ENCODE measurements around the gene POMT1.

Gene POMT1

GRCh38 chr9:131475111-131475955 lies 27.4 kb upstream of the POMT1 start:
- no peaks in the 10 kb centered on the region for H3K9me3 ChIP-seq (replicated peaks; ENCODE audit: insufficient read depth, low read length)
- H3K4me1 ChIP-seq (ENCODE audit: low read length), result peaks cover 15% of the 10 kb centered on the region
- DNase-seq, result no peak
- H3K4me2 ChIP-seq (ENCODE audit: low read depth, low read length), result no peak overlapping the region
- H3K79me2 ChIP-seq (ENCODE audit: low read length), result peaks cover 86% of the 10 kb centered on the region
- no peaks in the 10 kb centered on the region for H3K27me3 ChIP-seq (replicated peaks; ENCODE audit: insufficient read depth, low read length)
- no peaks in the 10 kb centered on the region; the same call in 1 of the 2 replicates for H4K20me1 ChIP-seq (ENCODE audit: insufficient read depth, low read length)
- no peaks in the 10 kb centered on the region for H3K9me2 ChIP-seq (replicated peaks; ENCODE audit: insufficient read depth, low read length)
- no peak overlapping the region for H3K27ac ChIP-seq (ENCODE audit: low read length)
- no peak overlapping the region for H2AFZ ChIP-seq (ENCODE audit: low read length)
- H3K9ac ChIP-seq (ENCODE audit: low read length), result no peak overlapping the region
- TF ChIP-seq EZH2phosphoT487 (IDR thresholded peaks at IDR 0.05; ENCODE audit: low read length), result no peak
- no peak for TF ChIP-seq EZH2 (optimal IDR thresholded peaks at IDR 0.05; ENCODE audit: low read depth, low read length)
- no peak for TF ChIP-seq CTCF (IDR thresholded peaks at IDR 0.05; ENCODE audit: low read length)
- H3F3A ChIP-seq (ENCODE audit: insufficient read depth, low read length), result peaks cover 10% of the 10 kb centered on the region
- H3K36me3 ChIP-seq (replicated peaks; ENCODE audit: insufficient read depth, low read length), result peaks cover 20% of the 10 kb centered on the region
- no peak overlapping the region for H3K4me3 ChIP-seq (ENCODE audit: low read length)

- no peaks in the 10 kb centered on the region for H3K9me2 ChIP-seq (replicated peaks; ENCODE audit: insufficient read depth, low read length)
- no peak overlapping the region for H2AFZ ChIP-seq (ENCODE audit: low read length)
- no peak for DNase-seq
- peaks cover 16% of the 10 kb centered on the region for H3K4me1 ChIP-seq (ENCODE audit: low read length)
- H3K9me3 ChIP-seq (replicated peaks; ENCODE audit: insufficient read depth, low read length), result no peaks in the 10 kb centered on the region
- no peak overlapping the region for H3K9ac ChIP-seq (ENCODE audit: low read length)
- peaks cover 20% of the 10 kb centered on the region for H3K36me3 ChIP-seq (replicated peaks; ENCODE audit: insufficient read depth, low read length)
- H4K20me1 ChIP-seq (ENCODE audit: insufficient read depth, low read length), result no peaks in the 10 kb centered on the region; the same call in 1 of the 2 replicates
- H3F3A ChIP-seq (ENCODE audit: insufficient read depth, low read length), result peaks cover 10% of the 10 kb centered on the region
- no peaks in the 10 kb centered on the region for H3K27me3 ChIP-seq (replicated peaks; ENCODE audit: insufficient read depth, low read length)
- no peak overlapping the region for H3K4me3 ChIP-seq (ENCODE audit: low read length)
- TF ChIP-seq CTCF (IDR thresholded peaks at IDR 0.05; ENCODE audit: low read length) (peak; percentile 25), EZH2phosphoT487 (IDR thresholded peaks at IDR 0.05; ENCODE audit: low read length) (no peak), EZH2 (optimal IDR thresholded peaks at IDR 0.05; ENCODE audit: low read depth, low read length) (no peak)
- H3K27ac ChIP-seq (ENCODE audit: low read length), result no peak overlapping the region
- no peak overlapping the region for H3K4me2 ChIP-seq (ENCODE audit: low read depth, low read length)
- peaks cover 82% of the 10 kb centered on the region for H3K79me2 ChIP-seq (ENCODE audit: low read length)
These were observed 26.6 kb upstream of the POMT1 start for GRCh38 chr9:131475956-131476776.

- TF ChIP-seq EZH2phosphoT487 (IDR thresholded peaks at IDR 0.05; ENCODE audit: low read length) (no peak), EZH2 (optimal IDR thresholded peaks at IDR 0.05; ENCODE audit: low read depth, low read length) (no peak), CTCF (IDR thresholded peaks at IDR 0.05; ENCODE audit: low read length) (no peak)
These were observed 25.9 kb upstream of the POMT1 start for GRCh38 chr9:131476777-131477345.

More at GRCh38 chr9:131476777-131477345, 25.9 kb upstream of the POMT1 start:
- DNase-seq, result no peak
- Histone ChIP-seq H3K4me2 (ENCODE audit: low read depth, low read length) (no peak overlapping the region), H3K9me2 (replicated peaks; ENCODE audit: insufficient read depth, low read length) (no peaks in the 10 kb centered on the region), H3K79me2 (ENCODE audit: low read length) (peaks cover 82% of the 10 kb centered on the region), H3K9me3 (replicated peaks; ENCODE audit: insufficient read depth, low read length) (no peaks in the 10 kb centered on the region), H2AFZ (ENCODE audit: low read length) (no peak overlapping the region), H4K20me1 (ENCODE audit: insufficient read depth, low read length) (no peaks in the 10 kb centered on the region; the same call in 1 of the 2 replicates), H3K27me3 (replicated peaks; ENCODE audit: insufficient read depth, low read length) (no peaks in the 10 kb centered on the region), H3K36me3 (replicated peaks; ENCODE audit: insufficient read depth, low read length) (peaks cover 20% of the 10 kb centered on the region), H3F3A (ENCODE audit: insufficient read depth, low read length) (peaks cover 10% of the 10 kb centered on the region), H3K4me3 (ENCODE audit: low read length) (no peak overlapping the region), H3K9ac (ENCODE audit: low read length) (no peak overlapping the region), H3K27ac (ENCODE audit: low read length) (no peak overlapping the region), H3K4me1 (ENCODE audit: low read length) (peaks cover 16% of the 10 kb centered on the region)
